GM19240 (cell line): Measurements from ENCODE around the gene ZNF574.

ENCODE experiments used
- DNase-seq: peaks from one replicate; pipeline ENCODE4 v3.0.0; 2011; ENCODE audit warnings: low spot score; ENCODE audit not compliant: insufficient read length

ZNF574 gene

DNA sequence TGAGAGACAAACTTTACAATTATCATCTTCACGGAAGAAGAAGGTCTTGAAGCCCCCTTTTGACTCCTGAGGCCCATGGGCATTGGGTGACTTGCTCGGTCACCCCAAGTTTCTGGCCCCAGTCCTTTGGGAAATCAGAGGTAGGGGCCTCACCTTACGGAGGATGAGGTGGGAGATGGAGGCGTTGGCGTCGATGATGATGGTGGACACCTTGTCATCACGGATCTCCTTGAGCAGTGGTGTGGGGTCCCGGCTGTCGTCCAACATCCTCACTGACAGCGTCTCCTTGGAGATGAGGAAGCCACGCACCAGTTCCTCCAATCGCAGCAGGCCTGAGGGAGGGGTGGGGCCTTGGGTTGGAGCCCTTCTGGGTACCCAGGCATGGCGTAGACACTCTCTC is 16.8 kb upstream of the ZNF574 start:
- no peak for DNase-seq

DNA sequence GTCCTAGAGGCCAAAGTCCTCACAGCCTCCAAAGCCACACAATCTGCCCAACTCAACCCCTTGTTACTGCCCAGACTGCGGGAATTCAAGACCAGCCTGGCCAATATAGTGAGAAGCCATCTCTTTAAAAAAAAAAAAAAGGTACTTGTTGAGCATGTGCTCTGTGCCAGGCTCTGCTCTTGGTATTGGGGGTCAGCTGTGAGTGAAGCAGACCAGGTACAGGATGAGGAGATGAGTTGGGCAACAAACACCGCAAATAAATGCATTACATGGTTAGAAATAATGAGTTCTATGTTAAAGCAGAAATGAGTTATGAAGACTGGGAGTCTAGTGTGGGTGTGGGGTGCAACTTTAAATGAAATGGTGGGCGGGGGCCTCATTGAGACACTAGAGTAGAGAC is 15.8 kb upstream of the ZNF574 start:
- no peak for DNase-seq

DNA sequence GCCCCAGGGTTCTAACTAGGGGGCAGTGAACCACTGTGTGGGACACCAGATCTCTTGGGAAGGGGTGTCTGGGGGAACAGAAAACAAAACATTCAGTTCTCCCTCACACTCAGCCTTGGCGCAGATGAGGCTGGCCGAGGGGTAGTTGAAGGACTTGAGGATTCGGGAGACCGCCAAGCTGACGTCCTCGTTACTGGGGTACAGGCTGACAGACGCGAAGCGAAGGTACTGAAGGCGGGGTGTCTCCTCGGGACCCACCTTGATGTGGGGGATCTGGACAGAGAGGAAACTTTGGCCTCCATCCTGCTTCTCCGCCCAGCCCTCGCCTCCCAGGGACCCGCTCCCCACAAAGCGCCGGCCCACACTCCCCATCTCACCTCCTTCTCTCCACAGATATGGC is 13.6 kb upstream of the ZNF574 start:
- no peak for DNase-seq

DNA sequence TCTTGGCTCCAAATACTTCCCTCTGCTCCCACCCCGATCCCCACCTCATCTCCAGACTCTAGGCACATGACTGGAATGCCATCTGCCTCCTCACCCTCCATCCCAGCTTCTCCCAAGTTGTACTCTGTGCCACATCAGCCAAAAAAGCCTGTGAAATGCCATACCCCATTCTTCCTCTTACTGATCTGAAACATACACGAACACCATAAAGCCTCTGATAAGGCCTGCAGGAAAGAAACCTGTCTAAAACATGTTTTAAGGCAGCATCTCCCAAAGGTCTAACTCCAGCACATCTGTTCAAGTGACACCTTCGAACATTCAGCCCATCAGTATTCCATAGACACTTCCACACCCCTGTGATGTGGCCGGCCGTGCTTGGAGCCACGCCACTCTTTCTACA is 11.5 kb upstream of the ZNF574 start:
- no peak for DNase-seq

DNA sequence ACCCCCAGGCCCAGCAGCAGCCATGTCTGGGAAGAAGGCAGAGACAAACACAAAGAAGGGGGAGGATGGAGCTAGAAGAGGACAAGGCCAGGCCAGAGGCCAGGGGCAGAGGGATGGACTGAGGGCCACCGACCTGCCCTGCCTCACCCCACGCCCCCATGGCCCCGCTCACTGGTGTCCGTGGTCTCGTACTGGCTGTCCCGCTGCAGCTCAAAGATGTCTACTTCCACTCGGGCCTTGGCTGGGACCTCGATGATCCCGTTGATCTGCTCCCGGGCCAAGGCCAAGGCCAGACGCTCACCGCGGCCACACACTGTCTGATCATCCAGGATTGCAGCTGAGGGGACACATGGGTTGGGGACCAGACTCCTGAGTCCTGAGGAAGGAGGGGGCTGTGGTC is 10.9 kb upstream of the ZNF574 start:
- no peak for DNase-seq

DNA sequence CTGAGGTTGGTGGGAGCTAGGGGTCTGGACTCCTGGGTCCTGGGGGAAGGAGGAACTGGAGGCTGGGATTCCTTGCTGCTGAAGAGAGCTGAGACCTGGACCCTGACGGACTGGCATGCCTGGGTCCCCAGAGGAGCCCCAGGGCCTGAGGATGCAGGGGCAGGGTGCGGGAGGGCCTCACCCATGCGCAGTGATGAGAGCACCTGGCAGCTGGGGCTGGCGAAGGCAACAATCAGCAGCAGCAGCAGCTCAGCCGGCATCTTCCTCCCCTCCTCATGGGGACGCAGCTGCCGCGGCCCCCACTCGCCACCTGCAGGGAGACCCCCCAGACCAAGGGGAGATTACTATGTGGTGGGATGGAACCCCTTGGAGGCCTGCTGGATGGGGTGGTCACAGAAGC is 10.5 kb upstream of the ZNF574 start:
- no peak for DNase-seq

DNA sequence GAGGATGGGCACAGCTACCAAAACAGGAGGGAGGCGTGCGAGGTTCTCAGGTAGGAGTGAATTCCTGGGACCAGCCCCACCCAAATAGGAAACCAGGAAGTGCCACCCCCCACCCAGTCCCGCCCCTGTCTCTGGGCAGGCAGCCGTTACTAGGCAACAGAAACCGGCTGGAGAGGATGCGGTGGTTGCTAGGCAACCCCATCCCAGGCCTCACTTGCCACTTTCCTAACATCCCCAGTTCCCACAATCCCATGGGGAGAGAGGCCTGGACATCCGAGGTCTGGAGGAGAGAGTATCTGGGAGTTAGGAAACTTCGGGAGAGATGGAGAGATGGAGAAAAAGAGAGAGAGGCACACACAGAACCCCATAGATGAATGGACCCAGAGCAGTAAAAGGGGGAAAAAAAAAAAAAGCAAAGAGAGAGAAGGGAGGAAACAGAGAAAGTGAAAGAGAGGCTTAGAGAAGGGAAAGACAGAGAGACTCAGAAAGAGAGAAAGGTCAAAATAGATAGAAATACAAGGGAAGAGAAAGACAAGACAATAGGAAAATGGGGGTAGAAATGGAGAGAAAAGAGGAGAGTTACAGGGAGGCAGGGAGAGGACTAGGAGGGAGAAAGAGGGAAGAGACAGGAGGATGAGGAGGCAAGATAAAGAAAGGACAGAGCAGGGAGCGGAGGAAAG is 9.8 kb upstream of the ZNF574 start:
- no peak for DNase-seq

DNA sequence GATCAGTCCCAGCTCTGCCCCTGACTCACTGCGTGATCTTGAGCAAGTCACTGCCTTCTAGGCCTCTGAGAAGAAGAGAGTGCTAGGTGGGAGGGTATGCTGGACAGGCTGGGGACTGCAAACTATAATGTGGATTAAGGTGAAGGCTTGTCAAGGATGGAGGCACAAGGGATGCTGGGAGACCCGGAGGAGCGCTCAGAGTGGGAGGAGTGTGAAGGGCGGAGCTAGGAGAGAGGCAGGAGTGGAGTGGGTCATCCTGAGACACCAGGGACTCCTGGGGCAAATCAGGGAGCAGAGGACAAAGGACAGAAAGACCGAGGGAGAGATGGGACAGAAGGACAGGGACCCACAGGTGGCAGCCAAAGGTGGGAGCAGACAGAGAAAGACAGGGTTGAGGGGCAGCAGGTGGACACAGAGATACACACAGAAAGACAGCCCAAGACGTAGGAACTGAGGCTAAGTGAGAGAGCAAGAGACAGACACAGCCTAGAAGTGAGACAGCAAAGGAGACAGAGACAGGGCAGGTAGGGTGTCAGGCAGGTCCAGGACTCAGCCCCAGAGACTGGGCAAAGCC is 8.6 kb upstream of the ZNF574 start:
- no peak for DNase-seq

DNA sequence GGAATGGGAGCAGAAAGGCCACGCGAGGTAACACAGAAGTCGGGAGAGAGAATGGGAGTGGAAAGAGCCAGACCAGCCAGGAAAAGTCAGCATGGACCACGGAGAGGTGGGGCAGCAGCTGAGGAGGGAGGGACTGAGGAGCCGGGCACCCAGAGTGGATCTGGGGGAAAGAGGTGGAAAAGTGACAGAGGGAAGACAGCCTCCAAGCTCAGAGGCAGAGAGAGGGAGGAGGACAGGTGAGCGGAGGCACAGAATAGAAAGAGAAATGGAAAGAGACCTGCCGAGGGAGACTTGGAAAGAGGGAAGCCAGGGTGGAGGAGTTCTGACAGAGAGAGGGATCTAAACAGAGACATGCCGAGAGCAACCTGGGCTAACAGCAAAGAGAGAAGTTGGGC is 7.6 kb upstream of the ZNF574 start:
- DNase-seq, result no peak

DNA sequence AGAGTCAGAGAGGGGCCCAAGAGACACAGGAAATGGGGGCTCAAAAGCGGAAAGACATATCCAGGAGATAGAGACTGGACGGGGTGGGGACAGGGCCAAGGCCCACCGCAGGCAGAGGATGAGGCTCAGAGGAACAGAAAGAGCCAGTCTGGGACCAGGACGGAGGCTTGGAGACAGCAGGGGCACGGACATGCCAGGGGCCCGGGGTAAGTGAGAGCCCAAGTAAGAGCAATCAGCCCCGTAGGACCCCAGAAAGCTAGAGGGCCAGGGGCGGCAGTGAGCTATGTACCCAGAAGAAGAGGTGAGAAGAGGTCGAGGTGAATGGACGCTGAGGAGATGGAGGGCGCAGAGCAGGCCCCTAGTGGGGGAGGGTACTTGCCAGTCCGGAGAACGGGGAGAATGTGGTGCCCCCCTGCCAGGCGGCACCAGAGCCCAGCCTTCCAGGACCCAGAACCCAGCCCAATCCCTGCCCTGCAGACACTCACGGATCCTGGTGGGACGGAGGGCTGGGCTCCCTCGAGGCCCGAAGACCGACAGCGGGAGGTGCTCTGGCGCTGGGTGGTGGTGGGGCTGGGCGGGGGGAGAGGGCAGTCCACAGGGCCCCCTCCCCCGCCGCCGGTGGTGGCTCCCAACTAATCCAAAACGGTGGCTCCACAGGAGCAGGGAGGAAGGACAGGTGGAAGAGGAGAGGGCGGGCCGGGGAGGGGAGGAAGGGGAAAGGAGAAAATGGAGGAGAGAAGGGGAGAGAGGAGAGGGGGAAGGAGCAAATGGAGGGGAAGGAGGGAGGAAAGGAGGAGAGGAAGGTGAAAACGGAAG is 7.0 kb upstream of the ZNF574 start:
- DNase-seq, result no peak

DNA sequence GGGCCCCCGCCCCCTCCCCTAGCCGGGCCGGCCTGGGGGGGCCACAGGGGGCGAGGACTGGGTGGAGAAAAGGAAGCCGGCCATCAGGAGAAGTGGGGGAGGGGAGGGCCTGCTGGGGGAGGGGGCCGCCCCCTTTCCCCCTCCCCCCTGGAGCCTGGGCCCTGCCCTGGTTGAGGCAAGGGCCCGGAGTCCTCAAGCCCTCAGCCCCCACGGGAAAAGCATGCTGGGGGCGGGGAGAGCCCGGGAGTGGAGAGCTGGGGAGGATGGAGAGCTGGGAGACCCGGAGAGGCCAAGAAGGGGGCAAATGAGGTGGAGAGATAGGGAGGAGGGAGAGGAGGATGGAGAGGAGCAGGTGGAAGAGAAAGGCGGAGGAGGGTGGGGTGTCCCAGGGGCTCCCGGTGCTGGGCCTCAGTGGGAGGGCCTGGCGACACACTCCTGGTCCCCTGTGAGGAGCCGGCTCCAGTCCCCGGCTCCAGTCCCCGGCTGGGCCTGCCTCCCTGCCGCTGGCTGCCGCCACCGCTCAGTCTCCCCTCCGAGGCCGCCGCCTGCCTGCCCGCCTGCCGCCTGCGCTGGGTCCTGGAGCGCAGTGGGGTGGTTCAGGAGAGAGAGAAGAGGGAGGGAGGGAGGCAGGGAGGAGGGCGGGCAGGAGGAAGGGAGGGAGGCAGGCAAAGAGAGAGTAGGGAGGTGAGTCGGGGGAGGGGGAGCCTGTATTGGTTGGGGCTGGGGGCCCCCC is 6.2 kb upstream of the ZNF574 start, which contains the start of gene GRIK5:
GRIK5 (minus strand) TSS at position 588 of the 733 bp plus-strand sequence. CDS start 4,436 bp downstream, outside the sequence.
- DNase-seq, result no peak

DNA sequence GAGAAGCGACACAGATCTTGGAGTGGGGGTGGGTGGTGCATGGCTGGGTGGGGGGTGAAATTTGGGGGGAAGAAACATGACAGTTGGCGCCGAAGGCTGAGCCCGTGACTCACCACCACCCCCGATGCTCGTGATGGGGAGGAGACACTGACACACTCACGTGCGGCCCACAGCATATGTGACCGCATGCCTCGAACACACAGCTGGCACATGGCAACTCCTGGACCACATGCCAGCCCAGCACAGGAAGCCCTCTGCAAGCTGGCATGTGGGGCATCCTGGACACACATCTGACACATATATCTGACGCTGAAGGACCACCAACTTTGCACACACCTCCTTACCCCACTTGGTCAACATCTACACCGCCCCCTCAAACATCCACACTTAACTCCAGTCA is 4.7 kb upstream of the ZNF574 start:
- no peak for DNase-seq

DNA sequence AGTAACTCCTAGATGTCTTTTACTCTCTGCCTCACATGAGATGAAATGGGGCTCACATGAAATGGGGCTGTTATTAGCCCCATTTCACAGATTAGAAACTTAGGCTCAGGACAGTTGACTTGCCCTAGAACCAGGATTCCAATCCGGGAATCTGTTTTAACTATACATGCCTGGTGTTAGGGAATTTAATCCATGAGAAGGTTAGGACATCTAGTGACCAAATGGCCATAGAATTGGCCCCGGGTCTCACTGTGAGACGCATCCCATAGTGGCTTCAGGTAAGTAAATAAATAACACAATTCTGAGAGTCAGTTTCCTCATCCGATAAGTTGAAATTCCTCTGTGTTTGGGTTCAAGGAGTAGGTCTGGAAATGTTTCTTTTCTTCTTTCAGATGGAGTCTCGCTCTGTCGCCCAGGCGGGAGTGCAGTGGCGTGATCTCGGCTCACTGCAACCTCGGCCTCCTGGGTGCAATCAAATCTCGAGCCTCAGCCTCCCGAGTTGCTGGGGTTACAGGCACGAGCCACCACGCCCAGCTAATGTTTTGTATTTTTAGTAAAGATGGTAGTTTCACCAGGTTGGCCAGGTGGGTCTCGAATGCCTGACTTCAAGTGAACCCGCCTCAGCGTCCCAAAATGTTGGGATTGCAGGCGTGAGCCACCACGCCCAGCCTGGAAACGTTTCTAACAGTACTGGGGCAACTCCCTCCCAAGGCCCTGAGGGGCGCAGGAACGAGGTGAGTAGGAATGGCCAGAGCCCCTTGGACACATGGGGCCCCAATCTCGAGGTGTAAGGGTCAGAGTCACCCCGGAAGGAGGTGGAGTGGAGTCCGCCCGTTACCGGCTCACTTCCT is 1.2 kb upstream of the ZNF574 start:
- peak; percentile 61 for DNase-seq

DNA sequence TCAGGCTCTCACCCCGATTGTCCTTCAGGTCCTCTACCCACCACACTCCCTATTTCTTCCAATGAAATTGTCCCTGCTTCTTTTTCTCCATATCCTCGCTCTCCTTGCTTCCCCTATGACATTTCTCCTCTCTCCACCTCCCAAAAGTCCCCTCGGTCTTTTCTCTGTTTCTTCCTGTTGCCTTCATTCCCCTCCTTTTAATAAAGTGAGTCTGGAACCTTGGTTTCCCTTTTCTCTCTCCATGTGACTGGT is 676 bp upstream of the ZNF574 start:
- no peak for DNase-seq

DNA sequence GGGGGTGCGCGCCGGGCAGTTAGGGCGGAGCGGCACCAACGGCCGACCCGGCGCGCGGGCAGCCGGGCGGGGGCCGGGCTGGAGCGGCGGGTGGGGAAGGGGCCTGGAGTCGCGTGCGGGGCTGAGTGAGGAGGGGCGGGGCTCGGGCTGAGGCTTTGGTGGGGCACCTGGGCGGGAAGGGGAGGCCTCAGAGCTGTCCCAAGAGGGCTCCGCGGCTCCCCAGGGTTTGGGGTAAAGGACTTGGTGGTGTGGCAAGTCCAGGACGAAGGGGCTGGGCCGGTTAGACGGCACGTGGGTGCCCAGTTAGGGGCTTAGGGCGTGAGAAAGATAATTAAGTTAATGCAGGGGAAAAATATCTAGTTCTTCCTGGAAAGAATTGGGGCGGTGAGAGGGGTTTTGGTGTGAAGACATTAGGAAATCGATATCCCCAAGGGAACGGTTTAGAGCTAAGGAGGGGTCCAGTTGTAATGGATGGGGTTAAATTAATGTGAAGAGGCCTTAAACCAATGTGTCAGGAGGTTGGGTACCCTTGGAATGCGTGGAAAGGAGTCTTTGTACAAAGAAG is 496 bp downstream of the ZNF574 start:
- DNase-seq, result no peak

DNA sequence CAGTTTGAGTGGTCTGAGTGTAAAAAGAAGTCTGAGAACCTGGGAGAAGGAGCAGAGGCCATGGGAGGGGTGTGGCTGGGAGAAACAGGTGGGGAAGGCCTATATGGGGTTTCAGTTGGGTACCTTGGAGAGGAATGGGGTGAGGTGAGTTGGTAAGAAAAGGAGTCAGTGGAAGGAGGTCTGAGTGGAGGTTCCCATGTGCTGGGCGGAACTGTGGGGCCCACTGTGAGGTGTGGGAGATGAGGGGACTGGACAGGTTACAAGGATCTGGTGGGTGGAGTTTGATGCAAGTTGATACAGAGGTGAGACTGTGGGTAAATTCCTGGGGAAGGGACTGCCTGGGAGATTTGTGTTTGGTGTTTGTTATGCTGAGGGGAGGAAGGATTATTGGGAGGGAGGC is 2.1 kb downstream of the ZNF574 start:
- DNase-seq, result no peak

DNA sequence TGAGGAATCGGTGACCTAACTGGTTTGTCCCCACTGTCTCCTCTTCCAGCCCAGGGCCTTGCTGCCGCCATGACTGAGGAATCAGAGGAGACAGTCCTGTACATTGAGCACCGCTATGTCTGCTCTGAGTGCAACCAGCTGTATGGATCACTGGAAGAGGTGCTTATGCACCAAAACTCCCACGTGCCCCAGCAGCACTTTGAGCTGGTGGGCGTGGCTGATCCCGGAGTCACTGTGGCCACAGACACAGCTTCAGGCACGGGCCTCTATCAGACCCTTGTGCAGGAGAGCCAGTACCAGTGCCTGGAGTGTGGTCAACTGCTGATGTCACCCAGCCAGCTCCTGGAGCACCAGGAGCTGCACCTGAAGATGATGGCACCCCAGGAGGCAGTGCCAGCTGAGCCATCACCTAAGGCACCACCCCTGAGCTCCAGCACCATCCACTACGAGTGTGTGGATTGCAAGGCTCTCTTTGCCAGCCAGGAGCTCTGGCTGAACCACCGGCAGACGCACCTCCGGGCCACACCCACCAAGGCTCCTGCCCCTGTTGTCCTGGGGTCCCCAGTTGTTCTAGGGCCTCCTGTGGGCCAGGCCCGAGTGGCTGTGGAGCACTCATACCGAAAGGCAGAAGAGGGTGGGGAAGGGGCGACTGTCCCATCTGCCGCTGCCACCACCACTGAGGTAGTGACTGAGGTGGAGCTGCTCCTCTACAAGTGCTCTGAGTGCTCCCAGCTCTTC is 2.7 kb downstream of the ZNF574 start:
- no peak for DNase-seq

DNA sequence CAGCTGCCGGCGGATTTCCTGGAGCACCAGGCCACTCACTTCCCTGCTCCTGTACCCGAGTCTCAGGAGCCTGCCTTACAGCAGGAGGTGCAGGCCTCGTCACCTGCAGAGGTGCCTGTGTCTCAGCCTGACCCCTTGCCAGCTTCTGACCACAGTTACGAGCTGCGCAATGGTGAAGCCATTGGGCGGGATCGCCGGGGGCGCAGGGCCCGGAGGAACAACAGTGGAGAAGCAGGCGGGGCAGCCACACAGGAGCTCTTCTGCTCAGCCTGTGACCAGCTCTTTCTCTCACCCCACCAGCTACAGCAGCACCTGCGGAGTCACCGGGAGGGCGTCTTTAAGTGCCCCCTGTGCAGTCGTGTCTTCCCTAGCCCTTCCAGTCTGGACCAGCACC is 3.3 kb downstream of the ZNF574 start:
- no peak for DNase-seq

DNA sequence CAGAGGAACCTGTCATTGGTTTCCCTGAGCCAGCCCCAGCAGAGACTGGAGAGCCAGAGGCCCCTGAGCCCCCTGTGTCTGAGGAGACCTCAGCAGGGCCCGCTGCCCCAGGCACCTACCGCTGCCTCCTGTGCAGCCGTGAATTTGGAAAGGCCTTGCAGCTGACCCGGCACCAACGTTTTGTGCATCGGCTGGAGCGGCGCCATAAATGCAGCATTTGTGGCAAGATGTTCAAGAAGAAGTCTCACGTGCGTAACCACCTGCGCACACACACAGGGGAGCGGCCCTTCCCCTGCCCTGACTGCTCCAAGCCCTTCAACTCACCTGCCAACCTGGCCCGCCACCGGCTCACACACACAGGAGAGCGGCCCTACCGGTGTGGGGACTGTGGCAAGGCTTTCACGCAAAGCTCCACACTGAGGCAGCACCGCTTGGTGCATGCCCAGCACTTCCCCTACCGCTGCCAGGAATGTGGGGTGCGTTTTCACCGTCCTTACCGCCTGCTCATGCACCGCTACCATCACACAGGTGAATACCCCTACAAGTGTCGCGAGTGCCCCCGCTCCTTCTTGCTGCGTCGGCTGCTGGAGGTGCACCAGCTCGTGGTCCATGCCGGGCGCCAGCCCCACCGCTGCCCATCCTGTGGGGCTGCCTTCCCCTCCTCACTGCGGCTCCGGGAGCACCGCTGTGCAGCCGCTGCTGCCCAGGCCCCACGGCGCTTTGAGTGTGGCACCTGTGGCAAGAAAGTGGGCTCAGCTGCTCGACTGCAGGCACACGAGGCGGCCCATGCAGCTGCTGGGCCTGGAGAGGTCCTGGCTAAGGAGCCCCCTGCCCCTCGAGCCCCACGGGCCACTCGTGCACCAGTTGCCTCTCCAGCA is 4.2 kb downstream of the ZNF574 start:
- no peak for DNase-seq
